ENCODE data around the gene TXNL4B. TPM values are rescaled to one million over a fixed set of nuclear protein-coding genes. Genes with fewer than 3 reads are reported as not detected.

The TXNL4B gene
- total and polyA plus RNA-seq, 11 donors, result 4.6 to 13.5 (median 7.0) TPM

GRCh38 chr16:72036098-72036497, 57.3 kb downstream of the TXNL4B start:
- DNase-seq (no peak), ATAC-seq (no peak)
- Histone ChIP-seq H3K4me1 (no peaks in the 10 kb centered on the region), H3K27me3 (no peaks in the 10 kb centered on the region), H3K36me3 (peaks cover 0 to 15% (median 0%) of the 10 kb centered on the region in 9 donors), H3K9me3 (no peaks in the 10 kb centered on the region), H3K27ac (no peak overlapping the region), H3K4me3 (no peak overlapping the region)
- intact Hi-C loops (cut with DNase I), result no loop called here
- TF ChIP-seq, protein P1, sequence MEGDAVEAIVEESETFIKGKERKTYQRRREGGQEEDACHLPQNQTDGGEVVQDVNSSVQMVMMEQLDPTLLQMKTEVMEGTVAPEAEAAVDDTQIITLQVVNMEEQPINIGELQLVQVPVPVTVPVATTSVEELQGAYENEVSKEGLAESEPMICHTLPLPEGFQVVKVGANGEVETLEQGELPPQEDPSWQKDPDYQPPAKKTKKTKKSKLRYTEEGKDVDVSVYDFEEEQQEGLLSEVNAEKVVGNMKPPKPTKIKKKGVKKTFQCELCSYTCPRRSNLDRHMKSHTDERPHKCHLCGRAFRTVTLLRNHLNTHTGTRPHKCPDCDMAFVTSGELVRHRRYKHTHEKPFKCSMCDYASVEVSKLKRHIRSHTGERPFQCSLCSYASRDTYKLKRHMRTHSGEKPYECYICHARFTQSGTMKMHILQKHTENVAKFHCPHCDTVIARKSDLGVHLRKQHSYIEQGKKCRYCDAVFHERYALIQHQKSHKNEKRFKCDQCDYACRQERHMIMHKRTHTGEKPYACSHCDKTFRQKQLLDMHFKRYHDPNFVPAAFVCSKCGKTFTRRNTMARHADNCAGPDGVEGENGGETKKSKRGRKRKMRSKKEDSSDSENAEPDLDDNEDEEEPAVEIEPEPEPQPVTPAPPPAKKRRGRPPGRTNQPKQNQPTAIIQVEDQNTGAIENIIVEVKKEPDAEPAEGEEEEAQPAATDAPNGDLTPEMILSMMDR (IDR thresholded peaks at IDR 0.05), result no peak
- no peak for TF ChIP-seq POLR2A (IDR thresholded peaks at IDR 0.05)
- 71 to 76% (median 74%) methylated on average over 5 of the region's 5 CpGs for WGBS, 4 donors

Other genes with a start within 250 kb of the TXNL4B start
- gene ATXN1L, start 247.6 kb downstream of the TXNL4B start, total RNA-seq, result 10 to 100 TPM; 14.3 to 24.2 (median 19.8) TPM
- 10 to 100 TPM in 1 of 2 donors, 1 to 10 TPM in 1; 6.9 to 16.5 TPM for gene ATXN1L, start 247.6 kb downstream of the TXNL4B start, polyA plus RNA-seq
- 1 to 10 TPM; 2.3 to 5.7 (median 3.9) TPM for gene ZNF821, start 209.4 kb downstream of the TXNL4B start, total RNA-seq
- 1 to 10 TPM; 2.3 to 3.9 TPM for gene ZNF821, start 209.4 kb downstream of the TXNL4B start, polyA plus RNA-seq
- gene IST1, start 198.1 kb downstream of the TXNL4B start, total RNA-seq, result 100 to 1,000 TPM in 7 of 9 donors, 10 to 100 TPM in 2; 89.2 to 146 (median 109) TPM
- gene IST1, start 198.1 kb downstream of the TXNL4B start, polyA plus RNA-seq, result 100 to 1,000 TPM in 1 of 2 donors, 10 to 100 TPM in 1; 54.5 to 105 TPM
- gene PKD1L3, start 93.2 kb downstream of the TXNL4B start, total RNA-seq, result under 1 TPM in 5 of 9 donors, not detected in 4; 0.05 to 0.27 (median 0.07) TPM
- under 1 TPM in 1 of 2 donors, not detected in 1; 0.01 TPM for gene PKD1L3, start 93.2 kb downstream of the TXNL4B start, polyA plus RNA-seq
- gene DHODH, start 84.9 kb downstream of the TXNL4B start, total RNA-seq, result 1 to 10 TPM; 5.2 to 9.8 (median 7.5) TPM
- gene DHODH, start 84.9 kb downstream of the TXNL4B start, polyA plus RNA-seq, result 1 to 10 TPM; 5.3 to 9.1 TPM
- 100 to 1,000 TPM in 1 of 9 donors, 10 to 100 TPM in 1, 1 to 10 TPM in 6, under 1 TPM in 1; 0.42 to 314 (median 3.6) TPM for gene HP, start 39.1 kb downstream of the TXNL4B start, total RNA-seq
- gene HP, start 39.1 kb downstream of the TXNL4B start, polyA plus RNA-seq, result 1 to 10 TPM; 2.7 to 4.3 TPM
- gene HPR, start 30.4 kb downstream of the TXNL4B start, total RNA-seq, result 100 to 1,000 TPM in 4 of 9 donors, 10 to 100 TPM in 5; 31.4 to 210 (median 54.7) TPM
- 100 to 1,000 TPM in 1 of 2 donors, 10 to 100 TPM in 1; 20.5 to 148 TPM for gene HPR, start 30.4 kb downstream of the TXNL4B start, polyA plus RNA-seq
- gene DHX38, start 227 bp upstream of the TXNL4B start, total RNA-seq, result 10 to 100 TPM; 30.6 to 66.5 (median 41.4) TPM
- gene DHX38, start 227 bp upstream of the TXNL4B start, polyA plus RNA-seq, result 10 to 100 TPM; 32.2 to 52.3 TPM
- gene PMFBP1, start 78.5 kb upstream of the TXNL4B start, total RNA-seq, result under 1 TPM in 5 of 9 donors, not detected in 4; 0.09 to 0.77 (median 0.12) TPM
- gene PMFBP1, start 78.5 kb upstream of the TXNL4B start, polyA plus RNA-seq, result under 1 TPM; 0.12 to 0.57 TPM